GM21723 (cell line): ENCODE results near the gene RASGEF1C.
"Not testable (repeated sequence)": the region's sequence is repeated elsewhere in the genome, so short reads cannot be mapped to it uniquely, and the experiment has no call there.

Experiments
- ATAC-seq: cut with Tn5 transposase; IDR thresholded peaks from one replicate; pipeline ENCODE4 v1.9.1; 2021; ENCODE audit warnings: mild to moderate bottlenecking, moderate library complexity; ENCODE audit not compliant: unreplicated experiment

Gene RASGEF1C

GRCh38 chr5:180137401-180138213, 71.4 kb downstream of the RASGEF1C start:
- no peak for ATAC-seq

- ATAC-seq, result no peak
Measured at GRCh38 chr5:180136630-180137381, 72.2 kb downstream of the RASGEF1C start.

- no peak for ATAC-seq
Measured at GRCh38 chr5:180135967-180136629, 72.9 kb downstream of the RASGEF1C start.

GRCh38 chr5:180135128-180135955, 73.7 kb downstream of the RASGEF1C start:
- ATAC-seq, result no peak

- no peak for ATAC-seq
Measured at GRCh38 chr5:180133971-180134508, 75.0 kb downstream of the RASGEF1C start.

GRCh38 chr5:180133551-180133950, 75.5 kb downstream of the RASGEF1C start:
- no peak for ATAC-seq

GRCh38 chr5:180133060-180133459, 76.0 kb downstream of the RASGEF1C start:
- no peak for ATAC-seq

GRCh38 chr5:180130876-180131740, 77.9 kb downstream of the RASGEF1C start:
- ATAC-seq, result no peak

- no peak for ATAC-seq
Measured at GRCh38 chr5:180130291-180130869, 78.6 kb downstream of the RASGEF1C start.

GRCh38 chr5:180129291-180130190, 79.5 kb downstream of the RASGEF1C start:
- no peak for ATAC-seq

GRCh38 chr5:180128671-180129261, 80.2 kb downstream of the RASGEF1C start:
- no peak for ATAC-seq

- ATAC-seq, result no peak
Measured at GRCh38 chr5:180127682-180128670, 81.0 kb downstream of the RASGEF1C start.

- ATAC-seq, result peak; percentile 54
Measured at GRCh38 chr5:180126716-180127681, 82.0 kb downstream of the RASGEF1C start.

- ATAC-seq, result not testable (repeated sequence)
Measured at GRCh38 chr5:180126156-180126555, 82.9 kb downstream of the RASGEF1C start.

GRCh38 chr5:180124662-180125061, 84.3 kb downstream of the RASGEF1C start:
- not testable (repeated sequence) for ATAC-seq
